ENCODE results near the gene EIF4G1.

The EIF4G1 gene

GRCh38 chr3:184377374-184377773 lies 63.0 kb downstream of the EIF4G1 start:
- H3F3A ChIP-seq (ENCODE audit: insufficient read depth, low read length): no peaks in the 10 kb centered on the region
- H3K4me2 ChIP-seq (ENCODE audit: low read length): no peak overlapping the region
- H3K79me2 ChIP-seq (ENCODE audit: insufficient read depth, low read length): no peaks in the 10 kb centered on the region
- no peaks in the 10 kb centered on the region for H3K9me2 ChIP-seq (ENCODE audit: low read depth, low read length)
- H3K27ac ChIP-seq (ENCODE audit: low read depth, low read length, poor library complexity, severe bottlenecking): no peak overlapping the region
- no peak overlapping the region for H3K9ac ChIP-seq (ENCODE audit: low read length)
- no peaks in the 10 kb centered on the region for H3K4me1 ChIP-seq (ENCODE audit: insufficient read depth, low read length, severe bottlenecking)
- H3K36me3 ChIP-seq (ENCODE audit: insufficient read depth, low read length): no peaks in the 10 kb centered on the region
- TF ChIP-seq EZH2 (IDR thresholded peaks at IDR 0.05; ENCODE audit: borderline replicate concordance, low read length) (no peak), CTCF (IDR thresholded peaks at IDR 0.05; ENCODE audit: low read length) (no peak)
- peaks cover 7% of the 10 kb centered on the region; the same call in 1 of the 2 replicates for H3K27me3 ChIP-seq (ENCODE audit: insufficient read depth, low read length)
- no peaks in the 10 kb centered on the region for H3K9me3 ChIP-seq (ENCODE audit: low read length)
- H3K4me3 ChIP-seq (ENCODE audit: low read depth, low read length, poor library complexity, severe bottlenecking): no peak overlapping the region
- H4K20me1 ChIP-seq (ENCODE audit: insufficient read depth, low read length): no peaks in the 10 kb centered on the region
- H2AFZ ChIP-seq (ENCODE audit: low read length): no peak overlapping the region

GRCh38 chr3:184377882-184378445 lies 63.6 kb downstream of the EIF4G1 start, which contains the start of gene THPO:
TSS of gene THPO (minus strand) at chr3:184378207. CDS start at chr3:184376259, 1,948 bp downstream.
- H2AFZ ChIP-seq (ENCODE audit: low read length): no peak within 1 kb of the TSS
- H3K4me2 ChIP-seq (ENCODE audit: low read length): no peak within 1 kb of the TSS
- H3F3A ChIP-seq (ENCODE audit: insufficient read depth, low read length): no peaks in the 10 kb centered on the region
- H3K9me3 ChIP-seq (ENCODE audit: low read length): no peaks in the 10 kb centered on the region
- no peaks in the 10 kb centered on the region for H3K4me1 ChIP-seq (ENCODE audit: insufficient read depth, low read length, severe bottlenecking)
- H4K20me1 ChIP-seq (ENCODE audit: insufficient read depth, low read length): no peaks in the 10 kb centered on the region
- no peaks in the 10 kb centered on the region for H3K79me2 ChIP-seq (ENCODE audit: insufficient read depth, low read length)
- TF ChIP-seq EZH2 (IDR thresholded peaks at IDR 0.05; ENCODE audit: borderline replicate concordance, low read length): no peak
- TF ChIP-seq CTCF (IDR thresholded peaks at IDR 0.05; ENCODE audit: low read length): no peak
- H3K27me3 ChIP-seq (ENCODE audit: insufficient read depth, low read length): peaks cover 7% of the 10 kb centered on the region
- H3K9ac ChIP-seq (ENCODE audit: low read length): no peak within 1 kb of the TSS
- no peaks in the 10 kb centered on the region for H3K36me3 ChIP-seq (ENCODE audit: insufficient read depth, low read length)
- H3K27ac ChIP-seq (ENCODE audit: low read depth, low read length, poor library complexity, severe bottlenecking): no peak within 1 kb of the TSS
- no peaks in the 10 kb centered on the region for H3K9me2 ChIP-seq (ENCODE audit: low read depth, low read length)
- no peak within 1 kb of the TSS for H3K4me3 ChIP-seq (ENCODE audit: low read depth, low read length, poor library complexity, severe bottlenecking)

DNA sequence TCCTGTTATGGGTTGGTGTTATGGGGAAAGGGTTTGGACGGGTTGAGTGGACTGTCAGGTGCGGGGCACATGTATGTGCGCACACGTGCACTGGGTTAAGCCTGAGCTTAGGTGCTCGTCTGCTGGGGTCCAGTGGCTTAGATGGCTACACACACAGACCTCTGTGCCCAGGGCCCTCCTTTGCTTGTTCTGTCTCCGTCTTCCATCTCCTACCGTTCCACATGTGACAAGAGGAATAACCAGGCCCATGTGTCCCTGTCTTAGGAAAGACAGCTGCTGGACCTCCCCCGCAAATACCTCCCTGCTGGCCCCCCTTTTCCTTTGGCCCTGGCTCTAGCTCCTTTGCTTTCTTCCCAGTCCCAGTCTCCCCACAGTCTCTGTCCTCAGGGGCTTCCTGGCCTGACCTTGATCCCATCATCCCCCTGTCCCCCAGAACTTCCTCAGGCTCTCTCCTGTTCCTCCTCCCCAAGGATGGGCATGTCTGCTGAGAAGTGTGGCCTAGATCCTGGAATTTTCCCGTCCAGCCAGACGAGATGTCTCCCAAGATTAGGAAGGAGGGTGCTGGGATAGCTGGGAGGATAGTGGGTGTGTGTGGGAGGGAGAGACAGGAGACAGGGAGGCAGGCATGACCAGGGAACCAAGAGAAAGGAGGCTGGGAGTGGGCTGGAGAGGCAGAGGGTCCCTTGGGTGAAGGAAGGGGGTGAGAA lies 64.4 kb downstream of the EIF4G1 start:
- no peak overlapping the region for H3K4me3 ChIP-seq (ENCODE audit: low read depth, low read length, poor library complexity, severe bottlenecking)

More for the DNA sequence above, 64.4 kb downstream of the EIF4G1 start:
- Histone ChIP-seq H3K9ac (ENCODE audit: low read length) (no peak overlapping the region), H3K36me3 (ENCODE audit: insufficient read depth, low read length) (no peaks in the 10 kb centered on the region), H3K4me2 (ENCODE audit: low read length) (no peak overlapping the region), H2AFZ (ENCODE audit: low read length) (no peak overlapping the region), H3K9me2 (ENCODE audit: low read depth, low read length) (no peaks in the 10 kb centered on the region), H4K20me1 (ENCODE audit: insufficient read depth, low read length) (no peaks in the 10 kb centered on the region), H3K27ac (ENCODE audit: low read depth, low read length, poor library complexity, severe bottlenecking) (no peak overlapping the region), H3K79me2 (ENCODE audit: insufficient read depth, low read length) (no peaks in the 10 kb centered on the region), H3K9me3 (ENCODE audit: low read length) (no peaks in the 10 kb centered on the region), H3F3A (ENCODE audit: insufficient read depth, low read length) (no peaks in the 10 kb centered on the region), H3K4me1 (ENCODE audit: insufficient read depth, low read length, severe bottlenecking) (no peaks in the 10 kb centered on the region), H3K27me3 (ENCODE audit: insufficient read depth, low read length) (peaks cover 7% of the 10 kb centered on the region)
- TF ChIP-seq EZH2 (IDR thresholded peaks at IDR 0.05; ENCODE audit: borderline replicate concordance, low read length) (no peak), CTCF (IDR thresholded peaks at IDR 0.05; ENCODE audit: low read length) (no peak)

Data from OCI-LY1 (cell line).